ENCODE data around the gene ZBTB20. TPM values are rescaled to one million over a fixed set of nuclear protein-coding genes. Genes with fewer than 3 reads are reported as not detected.
"Not testable (repeated sequence)": the region's sequence is repeated elsewhere in the genome, so short reads cannot be mapped to it uniquely, and the experiment has no call there.

Gene ZBTB20
- total RNA-seq, 1 donor from 2014 or later = 23.5 TPM

DNA sequence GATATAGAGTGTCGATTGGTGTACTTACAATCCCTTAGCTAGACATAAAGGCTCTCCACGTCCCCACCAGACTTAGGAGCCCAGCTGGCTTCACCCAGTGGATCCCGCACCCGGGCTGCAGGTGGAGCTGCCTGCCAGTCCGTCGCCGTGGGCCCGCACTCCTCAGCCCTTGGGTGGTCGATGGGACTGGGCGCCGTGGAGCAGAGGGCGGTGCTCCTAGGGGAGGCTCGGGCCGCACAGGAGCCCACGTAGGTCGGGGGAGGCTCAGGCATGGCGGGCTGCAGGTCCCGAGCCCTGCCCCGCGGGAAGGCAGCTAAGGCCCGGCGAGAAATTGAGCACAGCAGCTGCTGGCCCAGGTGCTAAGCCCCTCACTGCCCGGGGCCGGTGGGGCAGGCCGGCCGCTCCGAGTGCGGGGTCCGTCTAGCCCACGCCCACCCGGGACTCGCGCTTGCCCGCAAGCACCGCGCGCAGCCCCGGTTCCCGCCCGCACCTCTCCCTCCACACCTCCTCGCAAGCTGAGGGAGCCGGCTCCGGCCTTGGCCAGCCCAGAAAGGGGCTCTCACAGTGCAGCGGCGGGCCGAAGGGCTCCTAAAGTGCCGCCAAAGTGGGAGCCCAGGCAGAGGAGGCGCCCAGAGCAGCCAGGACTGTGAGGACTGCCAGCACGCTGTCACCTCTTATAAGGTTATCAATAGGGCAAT is 334.4 kb downstream of the ZBTB20 start:
- not testable (repeated sequence) for H3K4me1 ChIP-seq (ENCODE audit: control insufficient read depth in 3 of 3, insufficient read depth in 3 of 3, low read length in 3 of 3)

DNA sequence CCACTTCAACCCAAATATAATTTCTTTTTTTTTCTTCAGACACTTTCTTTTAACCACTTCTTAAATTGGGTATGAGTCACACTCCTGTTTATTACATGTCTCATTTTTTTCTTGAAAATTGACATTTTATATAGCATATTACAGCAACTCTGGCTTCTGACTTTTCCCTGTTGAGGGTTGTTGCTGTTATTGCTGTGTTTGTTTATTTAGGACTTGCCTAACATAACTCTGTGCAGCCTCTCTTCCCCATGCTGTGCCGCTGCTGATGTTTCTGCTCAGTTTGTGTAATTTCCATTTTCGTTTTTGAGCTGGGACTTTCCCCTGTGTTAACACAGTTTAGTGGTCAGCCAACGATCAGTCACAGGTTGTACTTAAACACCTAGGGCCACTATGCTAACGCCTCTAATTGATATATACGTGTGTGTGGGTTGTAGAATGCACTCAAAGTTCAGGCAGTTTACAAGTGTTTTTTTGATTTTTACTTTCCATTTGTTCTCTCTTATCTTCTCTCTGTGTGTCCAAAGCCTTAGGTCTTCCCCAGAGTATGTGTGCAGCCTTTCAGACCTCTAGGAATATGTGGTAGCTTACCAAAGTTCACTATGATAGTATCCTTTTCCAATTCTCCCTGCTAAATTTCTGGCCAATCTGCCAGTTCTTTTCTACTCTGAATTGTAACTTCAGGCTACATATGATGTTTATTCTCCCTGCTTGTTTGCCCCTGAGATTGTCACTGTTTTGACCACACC is 337.2 kb downstream of the ZBTB20 start:
- Histone ChIP-seq H3K27me3 (ENCODE audit: control insufficient read depth in 3 of 3, insufficient read depth in 3 of 3, low read length in 3 of 3) (no peaks in the 10 kb centered on the region), H3K27ac (ENCODE audit: low read depth, low read length) (no peak overlapping the region), H3K9me3 (ENCODE audit: control insufficient read depth in 3 of 3, low read length in 3 of 3) (no peaks in the 10 kb centered on the region), H3K9ac (ENCODE audit: low read depth in 1 of 3, low read length in 3 of 3) (no peak overlapping the region), H3K36me3 (ENCODE audit: control insufficient read depth in 3 of 3, insufficient read depth in 3 of 3, low read length in 3 of 3) (peaks cover 0 to 2% (median 0%) of the 10 kb centered on the region in 3 donors), H3K4me1 (ENCODE audit: control insufficient read depth in 3 of 3, insufficient read depth in 3 of 3, low read length in 3 of 3) (no peaks in the 10 kb centered on the region), H3K4me3 (ENCODE audit: low read length in 3 of 3) (no peak overlapping the region)

More for the DNA sequence above, 334.4 kb downstream of the ZBTB20 start:
- not testable (repeated sequence) for H3K36me3 ChIP-seq (ENCODE audit: control insufficient read depth in 3 of 3, insufficient read depth in 3 of 3, low read length in 3 of 3); H3K4me3 ChIP-seq (ENCODE audit: low read length in 3 of 3); H3K27ac ChIP-seq (ENCODE audit: low read depth, low read length); H3K9ac ChIP-seq (ENCODE audit: low read depth in 1 of 3, low read length in 3 of 3); H3K9me3 ChIP-seq (ENCODE audit: control insufficient read depth in 3 of 3, low read length in 3 of 3); H3K27me3 ChIP-seq (ENCODE audit: control insufficient read depth in 3 of 3, insufficient read depth in 3 of 3, low read length in 3 of 3)

- no peaks in the 10 kb centered on the region for H3K36me3 ChIP-seq (ENCODE audit: control insufficient read depth in 3 of 3, insufficient read depth in 3 of 3, low read length in 3 of 3)
- no peaks in the 10 kb centered on the region for H3K9me3 ChIP-seq (ENCODE audit: control insufficient read depth in 3 of 3, low read length in 3 of 3)
- no peak overlapping the region for H3K4me3 ChIP-seq (ENCODE audit: low read length in 3 of 3)
- no peak overlapping the region for H3K27ac ChIP-seq (ENCODE audit: low read depth, low read length)
- no peaks in the 10 kb centered on the region for H3K4me1 ChIP-seq (ENCODE audit: control insufficient read depth in 3 of 3, insufficient read depth in 3 of 3, low read length in 3 of 3)
- H3K9ac ChIP-seq (ENCODE audit: low read depth in 1 of 3, low read length in 3 of 3) = no peak overlapping the region
- no peaks in the 10 kb centered on the region for H3K27me3 ChIP-seq (ENCODE audit: control insufficient read depth in 3 of 3, insufficient read depth in 3 of 3, low read length in 3 of 3)
These were observed 343.0 kb downstream of the ZBTB20 start for GRCh38 chr3:114804099-114804498.

GRCh38 chr3:114803042-114803695 is 343.9 kb downstream of the ZBTB20 start:
- no peak overlapping the region for H3K27ac ChIP-seq (ENCODE audit: low read depth, low read length)
- H3K4me3 ChIP-seq (ENCODE audit: low read length in 3 of 3) = no peak overlapping the region
- no peaks in the 10 kb centered on the region for H3K9me3 ChIP-seq (ENCODE audit: control insufficient read depth in 3 of 3, low read length in 3 of 3)
- no peaks in the 10 kb centered on the region for H3K36me3 ChIP-seq (ENCODE audit: control insufficient read depth in 3 of 3, insufficient read depth in 3 of 3, low read length in 3 of 3)
- H3K9ac ChIP-seq (ENCODE audit: low read depth in 1 of 3, low read length in 3 of 3) = no peak overlapping the region
- H3K27me3 ChIP-seq (ENCODE audit: control insufficient read depth in 3 of 3, insufficient read depth in 3 of 3, low read length in 3 of 3) = no peaks in the 10 kb centered on the region
- H3K4me1 ChIP-seq (ENCODE audit: control insufficient read depth in 3 of 3, insufficient read depth in 3 of 3, low read length in 3 of 3) = no peaks in the 10 kb centered on the region

DNA sequence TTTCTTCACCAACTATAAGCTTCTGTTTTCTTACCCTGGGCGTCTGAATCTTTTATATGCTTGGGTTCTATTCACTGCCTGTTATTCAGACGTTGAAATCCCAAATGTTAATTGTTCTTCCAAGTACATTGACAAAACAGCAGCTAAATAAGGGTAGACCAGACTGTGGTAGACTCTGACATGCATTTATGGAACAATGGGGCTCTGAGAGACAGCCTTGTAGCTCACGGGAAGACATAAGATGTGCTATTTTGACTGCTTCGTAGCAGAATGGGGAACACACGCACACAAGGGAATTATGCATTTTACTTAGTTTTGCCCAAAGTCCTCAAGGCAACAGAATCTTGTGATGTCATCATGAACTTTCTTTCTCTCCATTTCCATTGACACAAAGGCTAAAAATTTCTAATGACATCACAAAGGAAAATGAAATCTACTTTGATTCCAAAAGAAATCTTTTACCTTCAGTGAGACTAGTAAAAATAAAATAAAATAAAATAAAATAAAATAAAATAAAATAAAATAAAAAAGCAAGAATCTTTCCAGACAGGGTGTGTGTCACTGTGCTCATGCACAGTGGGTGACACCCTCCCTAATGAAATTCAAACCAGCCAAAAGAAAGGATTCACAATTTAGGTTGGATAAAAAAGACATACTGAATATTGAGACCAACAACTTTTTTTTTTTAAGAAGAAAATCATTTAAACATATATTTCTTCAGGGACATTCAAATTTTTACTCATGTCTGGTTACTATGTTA is 346.6 kb downstream of the ZBTB20 start:
- H3K4me3 ChIP-seq (ENCODE audit: low read length in 3 of 3) = no peak overlapping the region
- H3K36me3 ChIP-seq (ENCODE audit: control insufficient read depth in 3 of 3, insufficient read depth in 3 of 3, low read length in 3 of 3) = no peaks in the 10 kb centered on the region
- H3K9ac ChIP-seq (ENCODE audit: low read depth in 1 of 3, low read length in 3 of 3) = no peak overlapping the region
- no peaks in the 10 kb centered on the region for H3K4me1 ChIP-seq (ENCODE audit: control insufficient read depth in 3 of 3, insufficient read depth in 3 of 3, low read length in 3 of 3)
- H3K9me3 ChIP-seq (ENCODE audit: control insufficient read depth in 3 of 3, low read length in 3 of 3) = no peaks in the 10 kb centered on the region
- H3K27ac ChIP-seq (ENCODE audit: low read depth, low read length) = no peak overlapping the region
- no peaks in the 10 kb centered on the region for H3K27me3 ChIP-seq (ENCODE audit: control insufficient read depth in 3 of 3, insufficient read depth in 3 of 3, low read length in 3 of 3)

DNA sequence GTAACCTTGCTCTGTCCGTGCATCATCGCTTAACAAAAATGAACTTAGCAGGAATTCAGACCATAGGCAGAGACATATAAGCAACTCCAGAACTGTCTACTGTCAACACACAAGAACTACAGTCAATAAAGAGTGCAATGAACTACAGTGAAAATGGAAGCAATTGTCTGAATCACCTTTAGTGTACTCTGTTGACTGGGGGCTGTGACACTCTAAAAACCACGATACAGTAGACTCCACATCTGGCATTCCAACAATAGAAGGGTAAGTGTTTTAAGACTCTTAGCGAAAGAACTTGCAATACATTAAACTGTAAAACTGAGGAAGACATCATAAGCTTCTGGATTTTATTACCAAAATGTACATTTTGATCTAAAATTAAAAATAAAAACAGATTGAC is 347.3 kb downstream of the ZBTB20 start:
- no peak overlapping the region for H3K4me3 ChIP-seq (ENCODE audit: low read length in 3 of 3)
- no peaks in the 10 kb centered on the region for H3K36me3 ChIP-seq (ENCODE audit: control insufficient read depth in 3 of 3, insufficient read depth in 3 of 3, low read length in 3 of 3)
- H3K27me3 ChIP-seq (ENCODE audit: control insufficient read depth in 3 of 3, insufficient read depth in 3 of 3, low read length in 3 of 3) = no peaks in the 10 kb centered on the region
- no peak overlapping the region for H3K9ac ChIP-seq (ENCODE audit: low read depth in 1 of 3, low read length in 3 of 3)
- H3K4me1 ChIP-seq (ENCODE audit: control insufficient read depth in 3 of 3, insufficient read depth in 3 of 3, low read length in 3 of 3) = no peaks in the 10 kb centered on the region
- H3K27ac ChIP-seq (ENCODE audit: low read depth, low read length) = no peak overlapping the region
- no peaks in the 10 kb centered on the region for H3K9me3 ChIP-seq (ENCODE audit: control insufficient read depth in 3 of 3, low read length in 3 of 3)

DNA sequence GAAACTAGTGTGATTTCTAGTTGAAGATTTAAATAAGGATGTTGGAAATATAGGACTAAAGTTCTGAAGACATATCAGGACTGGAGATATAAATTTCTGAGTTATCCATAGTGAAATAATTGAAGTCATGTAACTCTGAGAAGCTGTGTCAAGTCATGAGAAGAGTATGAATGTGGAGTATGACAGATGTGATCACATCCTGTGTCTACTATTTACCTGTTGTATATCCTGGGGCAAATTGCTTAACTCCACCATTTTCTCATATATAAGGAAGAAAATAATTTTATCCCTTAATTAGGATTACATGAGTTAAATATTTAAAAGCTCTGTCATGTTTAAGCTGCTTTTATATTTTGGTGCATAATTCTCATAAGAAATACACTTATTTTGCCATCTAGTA is 350.3 kb downstream of the ZBTB20 start:
- Histone ChIP-seq H3K9ac (ENCODE audit: low read depth in 1 of 3, low read length in 3 of 3) (no peak overlapping the region), H3K36me3 (ENCODE audit: control insufficient read depth in 3 of 3, insufficient read depth in 3 of 3, low read length in 3 of 3) (no peaks in the 10 kb centered on the region), H3K4me1 (ENCODE audit: control insufficient read depth in 3 of 3, insufficient read depth in 3 of 3, low read length in 3 of 3) (no peaks in the 10 kb centered on the region), H3K27ac (ENCODE audit: low read depth, low read length) (no peak overlapping the region), H3K4me3 (ENCODE audit: low read length in 3 of 3) (no peak overlapping the region), H3K27me3 (ENCODE audit: control insufficient read depth in 3 of 3, insufficient read depth in 3 of 3, low read length in 3 of 3) (no peaks in the 10 kb centered on the region), H3K9me3 (ENCODE audit: control insufficient read depth in 3 of 3, low read length in 3 of 3) (no peaks in the 10 kb centered on the region)

DNA sequence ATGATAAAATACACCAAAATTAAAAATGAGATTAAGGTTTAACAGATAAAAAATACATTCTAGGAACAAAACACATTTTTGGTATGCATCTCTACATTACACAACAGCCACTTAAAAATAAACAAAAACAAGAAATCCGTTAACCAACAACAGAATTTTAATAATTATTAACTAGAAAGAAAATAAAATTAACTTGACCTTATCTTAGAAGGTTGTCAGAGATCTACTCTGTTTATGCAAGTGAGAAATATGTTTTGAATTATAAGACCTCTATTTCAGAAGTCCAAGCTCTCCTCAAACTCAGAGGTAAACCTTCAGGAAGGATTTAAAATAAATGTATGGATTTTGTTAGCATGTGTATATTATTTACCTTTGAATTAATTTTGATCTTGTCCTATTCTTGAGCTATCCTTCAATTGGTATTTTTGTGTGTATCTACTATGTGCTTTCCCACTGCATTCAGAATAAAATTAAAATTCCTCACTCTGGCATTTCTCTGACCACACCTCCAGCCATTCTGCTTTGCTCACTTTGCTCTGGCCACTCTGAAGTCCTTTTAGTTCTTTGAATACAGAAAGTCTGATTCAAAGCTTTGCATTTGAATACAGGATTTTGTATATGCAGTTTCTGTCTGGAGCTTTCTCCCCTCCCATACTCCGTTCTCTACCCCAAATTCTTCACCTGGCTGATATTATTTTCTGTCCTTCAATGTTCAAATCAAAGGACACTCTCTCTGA is 352.0 kb downstream of the ZBTB20 start:
- no peak overlapping the region for H3K27ac ChIP-seq (ENCODE audit: low read depth, low read length)
- no peaks in the 10 kb centered on the region for H3K9me3 ChIP-seq (ENCODE audit: control insufficient read depth in 3 of 3, low read length in 3 of 3)
- H3K9ac ChIP-seq (ENCODE audit: low read depth in 1 of 3, low read length in 3 of 3) = no peak overlapping the region
- H3K27me3 ChIP-seq (ENCODE audit: control insufficient read depth in 3 of 3, insufficient read depth in 3 of 3, low read length in 3 of 3) = no peaks in the 10 kb centered on the region
- H3K36me3 ChIP-seq (ENCODE audit: control insufficient read depth in 3 of 3, insufficient read depth in 3 of 3, low read length in 3 of 3) = no peaks in the 10 kb centered on the region
- no peak overlapping the region for H3K4me3 ChIP-seq (ENCODE audit: low read length in 3 of 3)
- H3K4me1 ChIP-seq (ENCODE audit: control insufficient read depth in 3 of 3, insufficient read depth in 3 of 3, low read length in 3 of 3) = no peaks in the 10 kb centered on the region

GRCh38 chr3:114792159-114792918 is 354.7 kb downstream of the ZBTB20 start:
- no peak overlapping the region for H3K27ac ChIP-seq (ENCODE audit: low read depth, low read length)
- H3K36me3 ChIP-seq (ENCODE audit: control insufficient read depth in 3 of 3, insufficient read depth in 3 of 3, low read length in 3 of 3) = no peaks in the 10 kb centered on the region
- no peaks in the 10 kb centered on the region for H3K4me1 ChIP-seq (ENCODE audit: control insufficient read depth in 3 of 3, insufficient read depth in 3 of 3, low read length in 3 of 3)
- no peaks in the 10 kb centered on the region for H3K9me3 ChIP-seq (ENCODE audit: control insufficient read depth in 3 of 3, low read length in 3 of 3)
- no peak overlapping the region for H3K9ac ChIP-seq (ENCODE audit: low read depth in 1 of 3, low read length in 3 of 3)
- no peaks in the 10 kb centered on the region for H3K27me3 ChIP-seq (ENCODE audit: control insufficient read depth in 3 of 3, insufficient read depth in 3 of 3, low read length in 3 of 3)
- H3K4me3 ChIP-seq (ENCODE audit: low read length in 3 of 3) = no peak overlapping the region
